H9 (cell line): ENCODE measurements around the gene STAP2. TPM values are rescaled to one million over a fixed set of nuclear protein-coding genes. Genes with fewer than 3 reads are reported as not detected.

Source experiments
- DNase-seq: peaks from one replicate; pipeline ENCODE4 v3.0.0-alpha.2; 2017
- H2AFZ ChIP-seq: one replicate; pipeline ENCODE4 v1.6.1; 2013; ENCODE audit warnings: mild to moderate bottlenecking, low read length, control low read depth, moderate library complexity
- H2AK5ac ChIP-seq: 2 replicates; pipeline ENCODE4 v1.6.1; 2013; ENCODE audit warnings: low read length, control low read depth, mixed read lengths; ENCODE audit not compliant: insufficient read length
- H2BK120ac ChIP-seq: one replicate; pipeline ENCODE4 v1.6.1; 2013; ENCODE audit warnings: low read depth, mild to moderate bottlenecking, low read length, control low read depth, inconsistent platforms; ENCODE audit not compliant: poor library complexity, severe bottlenecking
- H2BK12ac ChIP-seq: 2 replicates; pipeline ENCODE4 v1.6.1; 2013; ENCODE audit warnings: low read length, control low read depth, mixed read lengths, low read depth; ENCODE audit not compliant: insufficient read length
- H2BK15ac ChIP-seq: 2 replicates; pipeline ENCODE4 v1.6.1; 2013; ENCODE audit warnings: low read depth, low read length, control low read depth
- H2BK20ac ChIP-seq: one replicate; pipeline ENCODE4 v1.6.1; 2013; ENCODE audit warnings: low read depth, mild to moderate bottlenecking, low read length, control low read depth, inconsistent platforms; ENCODE audit not compliant: poor library complexity, severe bottlenecking
- H2BK5ac ChIP-seq: 2 replicates; pipeline ENCODE4 v1.6.1; 2013; ENCODE audit warnings: low read length, control low read depth, mixed read lengths; ENCODE audit not compliant: insufficient read length
- H3K14ac ChIP-seq: 2 replicates; pipeline ENCODE4 v1.6.1; 2013; ENCODE audit warnings: low read length, control low read depth; ENCODE audit not compliant: insufficient read depth
- H3K18ac ChIP-seq: 2 replicates; pipeline ENCODE4 v1.6.1; 2013; ENCODE audit warnings: low read depth, mild to moderate bottlenecking, mixed read lengths, low read length, control low read depth; ENCODE audit not compliant: insufficient read length
- H3K23ac ChIP-seq: 2 replicates; pipeline ENCODE4 v1.6.1; 2013; ENCODE audit warnings: low read length, control low read depth, mixed read lengths, low read depth; ENCODE audit not compliant: insufficient read length
- H3K23me2 ChIP-seq: 2 replicates; pipeline ENCODE4 v1.6.1; 2013; ENCODE audit warnings: low read depth, mild to moderate bottlenecking, mixed read lengths, low read length, control low read depth; ENCODE audit not compliant: insufficient read length, poor library complexity, severe bottlenecking
- H3K27ac ChIP-seq: 2 replicates; pipeline ENCODE4 v1.5.1; 2013; ENCODE audit warnings: low read length, control low read depth, mixed read lengths, low read depth; ENCODE audit not compliant: insufficient read length
- H3K27me3 ChIP-seq: 2 replicates; pipeline ENCODE4 v1.6.1; 2013; ENCODE audit warnings: low read length, control low read depth, inconsistent platforms; ENCODE audit not compliant: insufficient read depth
- H3K4ac ChIP-seq: 2 replicates; pipeline ENCODE4 v1.6.1; 2013; ENCODE audit warnings: low read depth, mild to moderate bottlenecking, control low read depth, inconsistent platforms, low read length, moderate library complexity
- H3K4me1 ChIP-seq: 2 replicates; pipeline ENCODE4 v1.6.1; 2013; ENCODE audit warnings: low read length, control low read depth, inconsistent platforms; ENCODE audit not compliant: insufficient read depth
- H3K4me2 ChIP-seq: 2 replicates; pipeline ENCODE4 v1.6.1; 2013; ENCODE audit warnings: low read length, control low read depth, mixed read lengths; ENCODE audit not compliant: insufficient read length, insufficient read depth
- H3K56ac ChIP-seq: 2 replicates; pipeline ENCODE4 v1.6.1; 2013; ENCODE audit warnings: low read depth, mild to moderate bottlenecking, mixed read lengths, low read length, control low read depth; ENCODE audit not compliant: insufficient read length
- H3K79me1 ChIP-seq: 2 replicates; pipeline ENCODE4 v1.6.1; 2013; ENCODE audit warnings: low read depth, mild to moderate bottlenecking, moderate library complexity, low read length, control low read depth, inconsistent platforms; ENCODE audit not compliant: insufficient read depth, poor library complexity, severe bottlenecking
- H3K79me2 ChIP-seq: 2 replicates; pipeline ENCODE4 v1.6.1; 2013; ENCODE audit warnings: low read length, control low read depth, inconsistent platforms; ENCODE audit not compliant: insufficient read depth
- H3K9ac ChIP-seq: 2 replicates; pipeline ENCODE4 v1.6.1; 2013; ENCODE audit warnings: low read length, control low read depth, mixed read lengths; ENCODE audit not compliant: insufficient read length; ENCODE audit errors: extremely low read depth
- H3K9me3 ChIP-seq: one replicate; pipeline ENCODE4 v1.6.1; 2013; ENCODE audit warnings: low read depth, low read length, inconsistent platforms; ENCODE audit not compliant: control insufficient read depth
- H3T11ph ChIP-seq: one replicate; pipeline ENCODE4 v1.6.1; 2013; ENCODE audit warnings: mild to moderate bottlenecking, low read length, control low read depth, inconsistent platforms
- H4K20me1 ChIP-seq: one replicate; pipeline ENCODE4 v1.6.1; 2013; ENCODE audit not compliant: control insufficient read depth, insufficient read length, insufficient read depth
- H4K5ac ChIP-seq: 2 replicates; pipeline ENCODE4 v1.6.1; 2013; ENCODE audit warnings: low read depth, mild to moderate bottlenecking, mixed read lengths, low read length, control low read depth; ENCODE audit not compliant: insufficient read length
- H4K8ac ChIP-seq: replicated peaks from 2 replicates; pipeline ENCODE4 v1.6.1; 2013; ENCODE audit warnings: low read length, control low read depth, mixed read lengths, low read depth; ENCODE audit not compliant: insufficient read length
- H4K91ac ChIP-seq: 2 replicates; pipeline ENCODE4 v1.6.1; 2013; ENCODE audit warnings: low read depth, mild to moderate bottlenecking, moderate library complexity, mixed read lengths, low read length, control low read depth; ENCODE audit not compliant: insufficient read length
- H3K27ac Mint-ChIP-seq, 3 experiments: 2 replicates in 2 of 3; 3 replicates in 1 of 3; pipeline ENCODE4 v1.8.0; 2020 to 2021; ENCODE audit warnings: mixed read lengths in 3 of 3, mild to moderate bottlenecking in 1 of 3, moderate library complexity in 1 of 3
- H3K27me3 Mint-ChIP-seq: 2 replicates; pipeline ENCODE4 v1.8.0; 2021; ENCODE audit warnings: low read depth, mild to moderate bottlenecking, moderate library complexity, mixed read lengths
- H3K36me3 Mint-ChIP-seq, 3 experiments: 2 replicates in 2 of 3; 3 replicates in 1 of 3; pipeline ENCODE4 v1.8.0; 2020 to 2021; ENCODE audit warnings: low read depth in 3 of 3, mixed read lengths in 3 of 3; ENCODE audit not compliant: insufficient read depth in 1 of 3
- H3K4me1 Mint-ChIP-seq, 2 experiments: 2 replicates each; pipeline ENCODE4 v1.8.0; 2020; ENCODE audit warnings: mixed read lengths in 2 of 2
- H3K4me3 Mint-ChIP-seq, 2 experiments: 2 replicates in 1 of 2; 3 replicates in 1 of 2; pipeline ENCODE4 v1.8.0; 2020 to 2021; ENCODE audit warnings: mild to moderate bottlenecking in 2 of 2, mixed read lengths in 2 of 2, moderate library complexity in 1 of 2
- H3K9me3 Mint-ChIP-seq, 2 experiments: 2 replicates in 1 of 2; 3 replicates in 1 of 2; pipeline ENCODE4 v1.8.0; 2020; ENCODE audit warnings: mild to moderate bottlenecking in 2 of 2, mixed read lengths in 2 of 2, moderate library complexity in 1 of 2
- CTCF ChIP-seq: fragments of 200-600 bp; sonication (generic); conservative IDR thresholded peaks from 3 replicates; pipeline ENCODE4 v1.8.0; 2021; ENCODE audit warnings: antibody characterized with exemption, mild to moderate bottlenecking
- WGBS: extraction: QIAGEN DNeasy Blood & Tissue Kit; methylation state at CpG from one replicate; pipeline ENCODE4 v1.1.7; 2013; ENCODE audit warnings: missing lambda C conversion rate, low lambda C conversion rate, mixed read lengths; ENCODE audit not compliant: insufficient read length; ENCODE audit errors: extremely low coverage; 5-methylcytosine and 5-hydroxymethylcytosine counted together
- total RNA-seq: library from RNA; stranded (reverse); gene quantifications from 2 replicates; pipeline ENCODE4 v1.2.1, GENCODE V29; 2021

STAP2 gene
- total RNA-seq, 1 experiment from 2014 or later, result 20.2 TPM

- Mint-ChIP-seq H3K4me3 (no peak overlapping the region), H3K36me3 (peaks cover 15 to 52% (median 50%) of the 10 kb centered on the region in 3 experiments), H3K27me3 (peaks cover 2% of the 10 kb centered on the region; the same call in 1 of the 2 replicates), H3K27ac (no peak overlapping the region; a peak in 1 of 7 replicates), H3K9me3 (no peaks in the 10 kb centered on the region; a peak in 1 of 5 replicates), H3K4me1 (0 out of 4 replicates have a peak, but pooled peaks cover 0 to 3% of the 10 kb centered on the region in 2 experiments)
- H3K4me2 ChIP-seq, result no peak overlapping the region
- H3K4ac ChIP-seq, result no peak overlapping the region
- no peak overlapping the region for H4K5ac ChIP-seq
- H3K9me3 ChIP-seq, result no peaks in the 10 kb centered on the region
- no peak overlapping the region for H3K56ac ChIP-seq
- no peak overlapping the region for H3K18ac ChIP-seq
- H3K4me1 ChIP-seq, result no peaks in the 10 kb centered on the region
- no peak overlapping the region for H2BK15ac ChIP-seq
- no peaks in the 10 kb centered on the region for H4K20me1 ChIP-seq
- no peak overlapping the region for H3T11ph ChIP-seq
- no peak for TF ChIP-seq CTCF
- no peak overlapping the region for H2AK5ac ChIP-seq
- H3K79me1 ChIP-seq, result no peaks in the 10 kb centered on the region
- H3K9ac ChIP-seq, result no peak overlapping the region
- H3K23me2 ChIP-seq, result peaks cover 4% of the 10 kb centered on the region
- H2BK120ac ChIP-seq, result no peak overlapping the region
- no peak overlapping the region for H2BK20ac ChIP-seq
- no peak overlapping the region for H3K23ac ChIP-seq
- H3K27ac ChIP-seq, result no peak overlapping the region
- H3K79me2 ChIP-seq, result no peaks in the 10 kb centered on the region
- no peak overlapping the region for H4K8ac ChIP-seq
- no peak for DNase-seq
- H2BK12ac ChIP-seq, result no peak overlapping the region
- no peaks in the 10 kb centered on the region for H3K27me3 ChIP-seq
- no peak overlapping the region for H3K14ac ChIP-seq
- no peak overlapping the region for H4K91ac ChIP-seq
- no CpG with 5 or more reads among the region's 6 CpGs for WGBS
- no peak overlapping the region for H2AFZ ChIP-seq
- no peak overlapping the region for H2BK5ac ChIP-seq
These were observed 8.9 kb upstream of the STAP2 start for GRCh38 chr19:4347521-4347920.
